ENCODE data around the gene DIDO1.

DIDO1 gene

DNA sequence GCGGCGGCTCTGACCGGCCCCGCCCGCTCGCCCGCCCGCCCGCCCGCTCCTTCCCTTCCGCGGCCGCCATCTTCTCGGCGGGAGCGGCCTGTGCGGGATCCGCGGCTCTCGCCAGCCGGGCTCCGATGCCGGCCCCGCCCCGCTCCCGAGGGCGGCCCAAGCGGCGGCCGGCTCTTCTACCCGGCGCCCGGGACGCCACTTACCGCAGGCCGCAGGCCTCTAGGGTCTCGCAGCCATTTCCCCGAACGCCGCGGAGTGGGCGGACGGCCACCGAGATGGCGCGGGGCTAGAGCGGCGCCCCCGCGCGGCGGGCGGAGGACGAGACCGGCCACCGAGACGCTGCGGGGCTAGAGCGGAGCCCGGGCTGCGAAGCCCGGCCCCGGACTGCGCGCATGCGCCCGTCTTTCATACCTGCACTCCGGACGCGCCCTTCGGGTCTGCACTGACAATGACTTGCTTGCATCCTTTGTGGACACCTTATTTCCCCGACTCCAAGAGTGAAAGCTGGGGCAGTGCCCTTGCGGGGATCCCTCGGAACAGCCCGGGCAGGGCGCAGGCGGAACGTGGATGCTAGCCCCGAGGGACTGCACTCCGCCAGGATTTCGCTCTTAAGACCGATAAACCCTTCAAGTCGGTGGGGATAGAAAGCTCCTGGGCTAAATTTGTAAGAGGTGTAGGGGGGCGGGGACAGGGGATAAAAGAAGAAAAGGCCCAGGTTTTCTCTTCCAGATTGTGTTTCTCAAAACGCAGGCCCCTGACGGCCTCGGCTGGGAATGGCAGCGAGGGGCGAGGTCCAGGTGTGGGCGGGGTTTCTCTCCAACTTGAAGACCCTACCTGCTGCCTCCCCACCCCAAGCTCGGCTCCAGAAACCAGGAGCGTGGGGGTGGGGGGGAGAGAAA is at the start of gene DIDO1:
TSS of gene DIDO1 (minus strand) at position 277 of the 899 bp plus-strand sequence.
- DNase-seq = peak; percentile 71

GRCh38 chr20:62975251-62975760 is 49.0 kb upstream of the DIDO1 start:
- no peak for DNase-seq

- no peak for DNase-seq
Measured at GRCh38 chr20:62972845-62973745, 46.8 kb upstream of the DIDO1 start.

DNA sequence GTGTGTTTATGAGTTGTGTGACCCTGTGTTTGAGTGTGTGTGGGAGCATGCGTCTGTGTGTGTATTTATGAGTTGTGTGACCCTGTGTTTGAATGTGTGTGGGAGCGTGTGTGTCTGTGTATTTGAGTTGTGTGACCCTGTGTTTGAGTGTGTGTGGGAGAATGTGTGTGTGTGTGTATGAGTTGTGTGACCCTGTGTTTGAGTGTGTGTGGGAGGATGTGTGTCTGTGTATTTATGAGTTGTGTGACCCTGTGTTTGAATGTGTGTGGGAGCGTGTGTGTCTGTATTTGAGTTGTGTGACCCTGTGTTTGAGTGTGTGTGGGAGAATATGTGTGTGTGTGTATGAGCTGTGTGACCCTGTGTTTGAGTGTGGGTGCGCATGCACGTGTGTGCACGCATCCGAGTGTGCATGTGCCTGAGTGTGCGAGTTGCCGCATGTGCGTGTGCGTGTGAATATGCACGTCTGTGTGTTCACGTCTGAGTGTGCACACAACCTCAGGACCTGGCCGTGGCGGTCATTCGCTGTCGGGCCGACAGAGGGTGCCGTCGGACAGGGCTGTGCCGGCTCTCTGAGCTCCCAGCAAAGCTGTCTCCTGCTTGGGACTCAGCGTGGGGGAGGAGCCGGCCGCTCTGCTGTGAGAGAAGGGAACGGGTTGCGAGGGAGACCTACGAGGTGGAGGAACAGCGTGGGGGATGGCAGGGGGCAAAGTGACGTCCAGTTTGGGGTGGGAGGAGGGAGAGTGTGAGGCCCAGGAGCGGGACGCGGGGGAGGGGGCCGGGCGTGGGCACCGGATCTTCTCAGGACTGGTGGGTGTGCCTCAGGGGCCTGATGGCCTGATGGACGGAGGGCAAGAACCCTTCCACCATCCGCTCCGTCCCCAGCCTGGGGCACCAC is 45.9 kb upstream of the DIDO1 start:
- DNase-seq = peak; percentile 46

GRCh38 chr20:62971211-62971949 is 45.1 kb upstream of the DIDO1 start:
- no peak for DNase-seq

- DNase-seq = no peak
Measured at GRCh38 chr20:62970307-62971210, 44.3 kb upstream of the DIDO1 start.

- DNase-seq = no peak
Measured at GRCh38 chr20:62969939-62970306, 43.6 kb upstream of the DIDO1 start.

DNA sequence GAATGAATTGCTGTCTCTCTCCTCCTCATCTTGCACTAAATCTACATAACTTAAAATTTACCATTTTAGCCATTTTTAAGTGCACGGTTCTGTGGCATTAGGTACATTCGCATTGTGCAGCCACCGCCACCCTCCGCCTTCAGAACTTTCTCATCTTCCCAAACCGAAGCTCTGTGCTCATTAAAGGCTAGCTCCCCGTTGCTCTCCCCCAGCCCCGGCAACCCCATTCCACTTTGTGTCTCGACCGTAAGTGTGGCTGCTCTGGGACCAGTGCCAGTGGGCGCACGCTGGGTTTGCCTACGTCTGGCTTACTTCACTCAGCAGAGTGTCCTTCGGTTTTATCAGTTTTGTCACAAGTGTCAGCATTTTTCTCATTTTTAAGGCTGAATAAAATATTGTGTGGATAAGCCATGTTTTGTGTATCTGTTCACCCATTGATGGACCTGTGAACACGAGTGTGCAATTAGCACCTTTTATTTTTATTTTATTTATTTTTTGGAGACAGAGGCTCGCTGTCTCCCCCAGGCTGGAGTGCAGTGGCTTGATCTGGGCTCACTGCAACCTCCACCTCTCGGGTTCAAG is 43.0 kb upstream of the DIDO1 start:
- DNase-seq = no peak

DNA sequence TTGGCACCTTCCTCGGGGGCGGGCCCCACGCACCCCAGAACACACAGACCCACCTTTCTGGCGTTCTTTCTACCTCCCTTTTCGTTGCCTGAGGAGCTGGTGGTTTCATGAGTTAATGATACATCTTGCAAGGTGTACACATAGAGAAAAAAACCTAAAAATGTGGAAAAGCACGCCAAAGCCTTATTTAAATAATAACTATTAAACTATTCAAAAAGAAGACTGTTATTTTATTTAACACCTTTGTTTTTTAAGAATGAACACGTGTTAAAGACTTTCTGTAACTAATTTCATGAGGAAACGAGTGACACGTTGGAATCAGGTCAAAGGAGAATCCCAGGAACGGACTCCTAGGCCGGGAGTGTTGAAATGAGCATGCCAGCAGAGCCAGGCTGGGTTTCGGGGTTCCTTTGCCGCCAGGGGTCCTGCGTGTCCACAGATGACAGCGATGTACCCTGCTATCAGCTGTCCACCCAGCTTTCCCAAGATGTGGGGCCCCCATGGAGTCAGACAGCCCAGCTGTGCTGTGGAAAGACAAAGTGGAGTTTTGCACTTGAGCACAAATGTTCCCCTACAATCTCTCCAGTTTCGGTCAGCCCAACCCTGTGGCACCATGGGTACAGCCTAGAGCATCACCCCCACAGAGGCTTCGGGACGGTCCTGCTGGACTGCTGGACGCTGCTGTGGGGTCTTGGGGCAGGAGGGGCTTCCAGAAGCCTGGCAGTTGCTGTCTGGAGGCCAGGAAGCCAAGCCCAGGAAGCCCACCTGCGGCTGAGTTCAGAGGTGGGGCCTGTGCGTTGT is 42.3 kb upstream of the DIDO1 start:
- DNase-seq = no peak

DNA sequence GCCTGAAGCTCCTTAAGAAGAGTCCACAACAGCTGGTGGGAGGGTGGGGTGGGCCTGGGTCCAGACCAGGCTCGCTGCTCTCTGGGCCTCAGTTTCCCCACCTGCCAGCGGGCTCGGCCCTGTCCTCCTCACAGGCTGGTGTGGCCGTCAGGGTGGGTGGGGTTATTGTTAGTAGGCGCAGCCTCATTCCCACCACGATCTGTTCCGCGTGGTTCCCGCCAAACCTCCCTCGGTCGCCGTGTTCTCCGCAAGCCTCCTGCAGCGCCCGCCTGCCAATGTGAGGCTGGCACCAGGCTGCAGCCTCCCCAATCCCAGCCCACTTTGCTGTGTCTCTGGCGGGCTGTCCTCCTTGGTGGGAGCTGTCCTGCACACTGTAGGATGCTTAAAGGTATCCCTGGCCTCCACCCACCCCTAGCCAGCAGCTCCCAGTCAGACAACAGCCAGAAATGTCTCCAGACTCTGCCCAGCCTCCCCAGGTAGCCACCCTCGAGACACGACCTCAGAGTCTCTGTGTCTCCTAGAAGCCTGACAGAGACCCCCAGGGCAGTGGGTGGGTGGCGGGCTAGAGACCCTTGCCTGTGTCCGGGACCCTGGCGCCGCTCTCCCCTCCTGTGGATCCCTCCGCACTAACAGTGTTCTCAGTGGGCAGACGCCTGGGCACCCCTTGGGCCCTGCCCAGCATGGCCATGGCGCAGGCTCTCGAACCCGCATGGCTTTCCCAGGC is 41.5 kb upstream of the DIDO1 start:
- DNase-seq = no peak

GRCh38 chr20:62967149-62967501 is 40.8 kb upstream of the DIDO1 start:
- DNase-seq = no peak

- no peak for DNase-seq
Measured at GRCh38 chr20:62966212-62967148, 40.2 kb upstream of the DIDO1 start.

- no peak for DNase-seq
Measured at GRCh38 chr20:62965363-62965771, 39.1 kb upstream of the DIDO1 start.

DNA sequence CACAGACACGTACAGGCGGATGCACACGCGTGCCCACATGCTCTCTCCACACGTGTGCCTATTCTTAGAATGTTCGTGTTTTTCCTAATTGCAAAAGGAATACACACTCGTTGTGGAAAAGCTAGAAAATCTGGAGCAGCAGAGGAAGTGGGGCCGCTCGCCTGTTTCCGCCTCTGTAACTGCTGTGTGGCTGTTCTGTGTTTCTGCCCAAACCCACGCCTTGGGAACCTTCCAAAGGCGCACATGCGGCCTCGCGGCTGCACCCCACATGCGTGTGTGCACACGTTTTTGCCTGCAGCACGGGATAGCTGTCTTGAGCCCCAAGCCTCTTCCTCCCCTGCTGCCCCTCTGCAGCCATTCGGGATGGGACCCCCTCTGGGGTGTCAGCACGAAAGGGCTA is 38.4 kb upstream of the DIDO1 start:
- no peak for DNase-seq

DNA sequence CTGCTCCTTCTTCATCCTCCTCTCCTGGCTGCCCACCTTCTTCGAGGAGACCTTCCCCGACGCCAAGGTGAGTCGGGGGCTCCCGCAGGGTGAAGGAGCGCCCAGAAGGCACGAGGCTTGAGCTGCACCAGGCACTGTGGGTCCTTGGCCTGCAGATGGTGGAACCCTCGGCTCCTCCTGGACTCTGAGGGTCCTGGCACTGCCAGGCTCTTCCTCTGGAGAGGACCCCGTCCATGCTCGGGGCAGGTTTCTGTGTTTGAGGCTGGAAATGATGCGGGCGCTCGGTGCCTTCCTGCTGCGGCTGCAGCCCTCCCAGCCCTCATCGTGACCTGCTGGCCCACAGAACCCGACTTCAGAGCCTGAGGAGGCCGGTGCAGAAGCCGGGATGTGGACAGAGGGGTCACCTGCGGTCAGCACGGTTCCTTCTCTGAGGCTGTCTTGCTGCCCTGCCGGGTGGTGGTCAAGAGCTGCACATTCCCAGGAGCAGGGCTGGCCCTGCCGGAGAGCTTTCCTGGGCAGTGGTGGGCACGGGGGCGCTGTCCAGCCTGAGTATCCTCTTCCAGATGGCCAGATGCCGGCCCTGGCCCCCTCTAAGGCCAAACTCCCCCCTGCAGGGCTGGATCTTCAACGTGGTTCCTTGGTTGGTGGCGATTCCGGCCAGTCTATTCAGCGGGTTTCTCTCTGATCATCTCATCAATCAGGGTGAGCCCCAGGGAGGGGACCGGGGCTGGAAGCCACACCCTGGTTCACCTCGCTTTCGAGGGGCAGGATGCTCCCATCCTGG is 37.5 kb upstream of the DIDO1 start:
- DNase-seq = no peak

DNA sequence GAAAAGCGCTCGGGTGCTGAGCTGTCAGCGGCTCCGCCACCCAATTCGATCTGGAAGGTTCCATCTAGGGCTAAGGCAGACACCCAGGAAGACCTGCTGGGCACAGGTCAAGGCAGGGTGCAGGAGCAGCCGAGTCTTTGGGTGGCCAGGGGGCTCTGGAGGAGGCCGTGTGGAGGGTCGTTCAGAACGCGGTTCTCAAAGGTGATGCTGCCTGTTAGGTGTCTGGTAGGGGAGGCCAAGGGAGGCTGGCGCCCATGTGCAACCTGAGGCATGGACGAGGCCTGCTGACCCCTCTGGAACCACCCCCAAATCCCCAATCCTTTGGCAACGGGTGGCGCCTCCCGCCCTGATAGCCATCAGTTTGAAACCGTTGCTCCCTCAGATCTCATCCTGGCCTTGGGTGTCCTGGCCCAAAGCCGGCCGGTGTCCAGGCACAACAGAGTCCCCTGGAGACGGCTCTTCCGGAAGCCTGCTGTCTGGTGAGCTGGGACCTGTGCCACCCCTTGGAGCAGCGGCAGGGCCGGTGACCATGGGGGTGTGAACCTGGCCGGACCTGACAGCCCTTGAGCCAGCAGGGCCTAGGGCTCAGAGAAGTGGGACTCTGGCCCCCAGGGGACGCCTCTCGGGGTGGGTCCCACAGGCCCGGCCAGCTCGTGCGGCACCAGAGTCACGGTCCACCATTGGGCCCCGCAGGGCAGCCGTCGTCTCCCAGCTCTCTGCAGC is 36.7 kb upstream of the DIDO1 start:
- DNase-seq = no peak
